HG03280 (cell line): ENCODE data around the gene BCL6B.
"Not testable (repeated sequence)": the region's sequence is repeated elsewhere in the genome, so short reads cannot be mapped to it uniquely, and the experiment has no call there.

Source experiments
- ATAC-seq: cut with Tn5 transposase; IDR thresholded peaks from one replicate; pipeline ENCODE4 v1.9.1; 2021; ENCODE audit warnings: mild to moderate bottlenecking, moderate library complexity; ENCODE audit not compliant: unreplicated experiment

Gene BCL6B

GRCh38 chr17:7026471-7027115 is 3.7 kb downstream of the BCL6B start:
- no peak for ATAC-seq

- no peak for ATAC-seq
These were observed 4.5 kb downstream of the BCL6B start for GRCh38 chr17:7027335-7027734.

- no peak for ATAC-seq
These were observed 6.2 kb downstream of the BCL6B start for GRCh38 chr17:7029096-7029495.

- ATAC-seq: no peak
These were observed 6.8 kb downstream of the BCL6B start for GRCh38 chr17:7029659-7030058.

GRCh38 chr17:7034955-7035590 is 12.2 kb downstream of the BCL6B start:
- peak; percentile 12 for ATAC-seq

- ATAC-seq: peak; percentile 85
These were observed 12.9 kb downstream of the BCL6B start, which contains the start of gene SLC16A13 for GRCh38 chr17:7035591-7036368. SLC16A13 (plus strand) TSS chr17:7036015; CDS start chr17:7036383, 368 bp downstream.

- no peak for ATAC-seq
These were observed 15.4 kb downstream of the BCL6B start for GRCh38 chr17:7038025-7038862.

GRCh38 chr17:7039832-7040231 is 17.0 kb downstream of the BCL6B start:
- ATAC-seq: no peak

GRCh38 chr17:7041607-7042500 is 19.0 kb downstream of the BCL6B start:
- no peak for ATAC-seq

GRCh38 chr17:7042501-7043181 is 19.8 kb downstream of the BCL6B start:
- ATAC-seq: no peak

- no peak for ATAC-seq
These were observed 20.3 kb downstream of the BCL6B start for GRCh38 chr17:7043182-7043496.

GRCh38 chr17:7043497-7044198 is 20.8 kb downstream of the BCL6B start, which contains the start of gene SLC16A11:
SLC16A11 (minus strand) TSS chr17:7044092; CDS start chr17:7043513, 579 bp downstream.
- ATAC-seq: no peak

- ATAC-seq: no peak
These were observed 22.8 kb downstream of the BCL6B start for GRCh38 chr17:7045492-7046126.

GRCh38 chr17:7046127-7046724 is 23.4 kb downstream of the BCL6B start:
- ATAC-seq: no peak

GRCh38 chr17:7046725-7047397 is 24.0 kb downstream of the BCL6B start:
- ATAC-seq: not testable (repeated sequence)

- ATAC-seq: no peak
These were observed 24.7 kb downstream of the BCL6B start for GRCh38 chr17:7047566-7047965.

- no peak for ATAC-seq
These were observed 26.1 kb downstream of the BCL6B start for GRCh38 chr17:7048968-7049367.
